ENCODE results near the gene FGFRL1. TPM values are rescaled to one million over a fixed set of nuclear protein-coding genes. Genes with fewer than 3 reads are reported as not detected.

The FGFRL1 gene
- total RNA-seq, 6 experiments from 2014 or later, result 27.9 to 60.1 (median 45.7) TPM

- H3K4me3 ChIP-seq, result no peak overlapping the region
- no peak for DNase-seq
- no peak overlapping the region for H3K27ac ChIP-seq
- no peaks in the 10 kb centered on the region for H3K9me3 ChIP-seq
- no peaks in the 10 kb centered on the region for H3K36me3 ChIP-seq
- H3K4me1 ChIP-seq, result no peaks in the 10 kb centered on the region
- TF ChIP-seq CTCF (IDR thresholded peaks at IDR 0.05) (no peak), POLR2A (IDR thresholded peaks at IDR 0.05) (no peak)
- no peaks in the 10 kb centered on the region for H3K27me3 ChIP-seq
- intact Hi-C loops (cut with DNase I), result no loop called here
- 60% methylated on average over 2 of the region's 10 CpGs for WGBS (ENCODE audit: insufficient coverage, low coverage, low lambda C conversion rate, missing lambda C conversion rate)
- no peak for ATAC-seq
Measured at GRCh38 chr4:1032861-1033260, 21.4 kb downstream of the FGFRL1 start.

- no peak for DNase-seq
- intact Hi-C loops (cut with DNase I), result no loop called here
Measured at GRCh38 chr4:1033840-1034551, 22.6 kb downstream of the FGFRL1 start.

GRCh38 chr4:1035510-1035909, 24.1 kb downstream of the FGFRL1 start:
- TF ChIP-seq CTCF (IDR thresholded peaks at IDR 0.05) (no peak), POLR2A (IDR thresholded peaks at IDR 0.05) (no peak)
- Histone ChIP-seq H3K4me3 (no peak overlapping the region), H3K27ac (no peak overlapping the region), H3K4me1 (no peaks in the 10 kb centered on the region), H3K9me3 (no peaks in the 10 kb centered on the region), H3K27me3 (no peaks in the 10 kb centered on the region), H3K36me3 (no peaks in the 10 kb centered on the region)
- no CpG with 5 or more reads among the region's 26 CpGs for WGBS (ENCODE audit: insufficient coverage, low coverage, low lambda C conversion rate, missing lambda C conversion rate)
- DNase-seq, result no peak
- intact Hi-C loops (cut with DNase I), result no loop called here
- no peak for ATAC-seq

More at GRCh38 chr4:1033840-1034551, 22.6 kb downstream of the FGFRL1 start:
- no peaks in the 10 kb centered on the region for H3K9me3 ChIP-seq
- no peaks in the 10 kb centered on the region for H3K4me1 ChIP-seq
- no peaks in the 10 kb centered on the region for H3K36me3 ChIP-seq
- no peaks in the 10 kb centered on the region for H3K27me3 ChIP-seq
- TF ChIP-seq CTCF (IDR thresholded peaks at IDR 0.05) (no peak), POLR2A (IDR thresholded peaks at IDR 0.05) (no peak)
- H3K27ac ChIP-seq, result no peak overlapping the region
- WGBS (ENCODE audit: insufficient coverage, low coverage, low lambda C conversion rate, missing lambda C conversion rate), result 71% methylated on average over 9 of the region's 35 CpGs
- H3K4me3 ChIP-seq, result no peak overlapping the region
- ATAC-seq, result no peak

- intact Hi-C loops (cut with DNase I), result no loop called here
- Histone ChIP-seq H3K36me3 (no peaks in the 10 kb centered on the region), H3K27me3 (no peaks in the 10 kb centered on the region), H3K4me3 (no peak overlapping the region), H3K4me1 (no peaks in the 10 kb centered on the region), H3K9me3 (no peaks in the 10 kb centered on the region), H3K27ac (no peak overlapping the region)
- DNase-seq, result no peak
- TF ChIP-seq CTCF (IDR thresholded peaks at IDR 0.05), result no peak
- TF ChIP-seq POLR2A (IDR thresholded peaks at IDR 0.05), result no peak
- ATAC-seq, result no peak
- WGBS (ENCODE audit: insufficient coverage, low coverage, low lambda C conversion rate, missing lambda C conversion rate), result no CpG with 5 or more reads among the region's 15 CpGs
Measured at GRCh38 chr4:1036095-1036494, 24.7 kb downstream of the FGFRL1 start.

Data from right lobe of liver (tissue), 6 donors.